Skin epidermis (tissue), 12 donors: Measurements from ENCODE around the gene TRIM9.

ENCODE experiments used
- H3K27ac ChIP-seq, 21 experiments: fragments of 200-600 bp; sonication (generic) in 11 of 21; one replicate each; pipeline ENCODE4 v1.5.0; 2020; ENCODE audit warnings: mild to moderate bottlenecking in 3 of 21, inconsistent platforms in 2 of 21, moderate library complexity in 2 of 21
- H3K4me3 ChIP-seq, 7 experiments: fragments of 200-600 bp; sonication (generic) in 2 of 7; one replicate each; pipeline ENCODE4 v1.5.0; 2020; ENCODE audit warnings: inconsistent platforms in 2 of 7, mild to moderate bottlenecking in 2 of 7, moderate library complexity in 1 of 7

The TRIM9 gene

GRCh38 chr14:51067295-51067694 lies 27.6 kb downstream of the TRIM9 start:
- Histone ChIP-seq H3K4me3 (no peak overlapping the region), H3K27ac (no peak overlapping the region)

- no peak overlapping the region for H3K4me3 ChIP-seq
- H3K27ac ChIP-seq, result no peak overlapping the region
These were observed 28.3 kb downstream of the TRIM9 start for GRCh38 chr14:51066576-51066975.

- no peak overlapping the region for H3K27ac ChIP-seq
These were observed 35.9 kb downstream of the TRIM9 start for GRCh38 chr14:51059032-51059431.

GRCh38 chr14:51058382-51058781 lies 36.5 kb downstream of the TRIM9 start:
- H3K4me3 ChIP-seq, result no peak overlapping the region
- no peak overlapping the region for H3K27ac ChIP-seq

More at GRCh38 chr14:51059032-51059431, 35.9 kb downstream of the TRIM9 start:
- no peak overlapping the region for H3K4me3 ChIP-seq

- Histone ChIP-seq H3K27ac (no peak overlapping the region), H3K4me3 (no peak overlapping the region)
These were observed 38.5 kb downstream of the TRIM9 start for GRCh38 chr14:51056421-51056820.

- Histone ChIP-seq H3K27ac (no peak overlapping the region), H3K4me3 (no peak overlapping the region)
These were observed 41.7 kb downstream of the TRIM9 start for GRCh38 chr14:51053157-51053556.

GRCh38 chr14:51044961-51045360 lies 49.9 kb downstream of the TRIM9 start:
- Histone ChIP-seq H3K4me3 (no peak overlapping the region), H3K27ac (no peak overlapping the region)

GRCh38 chr14:51041883-51042282 lies 53.0 kb downstream of the TRIM9 start:
- H3K27ac ChIP-seq, result no peak overlapping the region
- H3K4me3 ChIP-seq, result no peak overlapping the region

GRCh38 chr14:51041108-51041531 lies 53.8 kb downstream of the TRIM9 start:
- H3K27ac ChIP-seq, result no peak overlapping the region

GRCh38 chr14:51039252-51039651 lies 55.7 kb downstream of the TRIM9 start:
- Histone ChIP-seq H3K4me3 (no peak overlapping the region), H3K27ac (no peak overlapping the region)

More at GRCh38 chr14:51041108-51041531, 53.8 kb downstream of the TRIM9 start:
- H3K4me3 ChIP-seq, result no peak overlapping the region

- no peak overlapping the region for H3K4me3 ChIP-seq
- H3K27ac ChIP-seq, result no peak overlapping the region
These were observed 59.2 kb downstream of the TRIM9 start for GRCh38 chr14:51035611-51036192.

GRCh38 chr14:51028851-51029754 lies 65.8 kb downstream of the TRIM9 start:
- no peak overlapping the region for H3K4me3 ChIP-seq

GRCh38 chr14:51028361-51028760 lies 66.5 kb downstream of the TRIM9 start:
- H3K4me3 ChIP-seq, result no peak overlapping the region
- H3K27ac ChIP-seq, result no peak overlapping the region

More at GRCh38 chr14:51028851-51029754, 65.8 kb downstream of the TRIM9 start:
- no peak overlapping the region for H3K27ac ChIP-seq

GRCh38 chr14:51024377-51024776 lies 70.5 kb downstream of the TRIM9 start:
- Histone ChIP-seq H3K4me3 (no peak overlapping the region), H3K27ac (peak overlapping the region in 2 of 21 experiments; percentile 6 to 7)

- peak overlapping the region in 1 of 21 experiments; percentile 6 for H3K27ac ChIP-seq
- H3K4me3 ChIP-seq, result no peak overlapping the region
These were observed 70.9 kb downstream of the TRIM9 start for GRCh38 chr14:51023964-51024363.

- no peak overlapping the region for H3K4me3 ChIP-seq
- no peak overlapping the region for H3K27ac ChIP-seq
These were observed 72.1 kb downstream of the TRIM9 start for GRCh38 chr14:51022769-51023168.

GRCh38 chr14:51020024-51020710 lies 74.7 kb downstream of the TRIM9 start:
- Histone ChIP-seq H3K4me3 (no peak overlapping the region), H3K27ac (peak overlapping the region in 1 of 21 experiments; percentile 46)

GRCh38 chr14:51019089-51019488 lies 75.8 kb downstream of the TRIM9 start:
- H3K27ac ChIP-seq, result peak overlapping the region in 1 of 21 experiments; percentile 46
- H3K4me3 ChIP-seq, result no peak overlapping the region

GRCh38 chr14:51018521-51018920 lies 76.4 kb downstream of the TRIM9 start:
- peak overlapping the region in 1 of 21 experiments; percentile 46 for H3K27ac ChIP-seq

GRCh38 chr14:51014625-51015024 lies 80.3 kb downstream of the TRIM9 start:
- H3K27ac ChIP-seq, result no peak overlapping the region
- no peak overlapping the region for H3K4me3 ChIP-seq

More at GRCh38 chr14:51018521-51018920, 76.4 kb downstream of the TRIM9 start:
- H3K4me3 ChIP-seq, result no peak overlapping the region
